Liver (tissue), 3 donors: ENCODE data around the gene GPR149.

Experiments used
- CTCF ChIP-seq: fragments of 150-350 bp; IDR thresholded peaks from 2 replicates; pipeline ENCODE4 v1.5.1; 2017; ENCODE audit warnings: improper control_type of control experiment, low read depth, low read length; ENCODE audit not compliant: missing input control
- EGR1 ChIP-seq, 2 donors: IDR thresholded peaks; 2 replicates each; pipeline ENCODE4 v1.6.1; 2016 to 2018; ENCODE audit warnings: antibody characterized with exemption in 2 of 2, low read depth in 2 of 2
- JUND ChIP-seq, 2 donors: IDR thresholded peaks; 2 replicates each; pipeline ENCODE4 v1.6.1; 2016; ENCODE audit warnings: antibody characterized with exemption in 2 of 2
- RAD21 ChIP-seq, 2 donors: IDR thresholded peaks; 2 replicates each; pipeline ENCODE4 v1.6.1; 2016; ENCODE audit warnings: antibody characterized with exemption in 2 of 2, mild to moderate bottlenecking in 2 of 2
- REST ChIP-seq: IDR thresholded peaks from 2 replicates; pipeline ENCODE4 v1.6.1; 2016; ENCODE audit warnings: antibody characterized with exemption, mild to moderate bottlenecking
- SP1 ChIP-seq: IDR thresholded peaks from 2 replicates; pipeline ENCODE4 v1.6.1; 2018; ENCODE audit warnings: antibody characterized with exemption, mild to moderate bottlenecking
- YY1 ChIP-seq: IDR thresholded peaks from 2 replicates; pipeline ENCODE4 v1.6.1; 2016; ENCODE audit warnings: antibody characterized with exemption, mild to moderate bottlenecking
- donor health status: healthy.
- donor health status: healthy.

GRCh38 chr3:154301561-154301960 lies 128.4 kb downstream of the GPR149 start:
- no peak for TF ChIP-seq CTCF
- TF ChIP-seq RAD21 (IDR thresholded peaks at IDR 0.05) = no peak
- no peak for TF ChIP-seq YY1
- TF ChIP-seq JUND (IDR thresholded peaks at IDR 0.05) = no peak
- no peak for TF ChIP-seq EGR1 (IDR thresholded peaks at IDR 0.05; ENCODE audit: low read depth in 2 of 2)
- TF ChIP-seq REST = no peak
- TF ChIP-seq SP1 = no peak
